ENCODE results near the gene TSPEAR. TPM values are rescaled to one million over a fixed set of nuclear protein-coding genes. Genes with fewer than 3 reads are reported as not detected.
"Not testable (repeated sequence)": the region's sequence is repeated elsewhere in the genome, so short reads cannot be mapped to it uniquely, and the experiment has no call there.

TSPEAR gene
- total and polyA plus RNA-seq, 2 donors (not counting 1 experiment from before 2014, with no cell fraction given): not detected

- no peaks in the 10 kb centered on the region for H3K79me2 ChIP-seq (ENCODE audit: control insufficient read depth, insufficient read depth, low read length)
- no peaks in the 10 kb centered on the region for H4K20me1 ChIP-seq (ENCODE audit: control insufficient read depth, extremely low read depth, insufficient read depth, low read length)
- H3K4me3 ChIP-seq (replicated peaks in 1 of 4; ENCODE audit: control extremely low read depth in 1 of 4, insufficient read depth in 1 of 4, low read depth in 3 of 4, low read length in 4 of 4): no peak overlapping the region
- DNase-seq (ENCODE audit: low read depth in 2 of 2): no peak
- H3K9me3 ChIP-seq (ENCODE audit: control insufficient read depth, insufficient read depth, low read depth, low read length): no peaks in the 10 kb centered on the region
- H3K27me3 ChIP-seq (ENCODE audit: control insufficient read depth, insufficient read depth, low read length): no peaks in the 10 kb centered on the region
- no peak overlapping the region for H2AFZ ChIP-seq (ENCODE audit: low read length)
- no peak overlapping the region for H3K4me2 ChIP-seq (ENCODE audit: extremely low read depth, insufficient read depth, low read length)
- no peaks in the 10 kb centered on the region for H3K4me1 ChIP-seq (ENCODE audit: control insufficient read depth, extremely low read depth, insufficient read depth, low read length)
- no peak overlapping the region for H3K27ac ChIP-seq (ENCODE audit: insufficient read depth, low read length)
- H3K9ac ChIP-seq (ENCODE audit: insufficient read depth, low read length): no peak overlapping the region
- TF ChIP-seq EZH2 (IDR thresholded peaks at IDR 0.05; ENCODE audit: low read length, missing control alignments): no peak
- TF ChIP-seq, protein P1, sequence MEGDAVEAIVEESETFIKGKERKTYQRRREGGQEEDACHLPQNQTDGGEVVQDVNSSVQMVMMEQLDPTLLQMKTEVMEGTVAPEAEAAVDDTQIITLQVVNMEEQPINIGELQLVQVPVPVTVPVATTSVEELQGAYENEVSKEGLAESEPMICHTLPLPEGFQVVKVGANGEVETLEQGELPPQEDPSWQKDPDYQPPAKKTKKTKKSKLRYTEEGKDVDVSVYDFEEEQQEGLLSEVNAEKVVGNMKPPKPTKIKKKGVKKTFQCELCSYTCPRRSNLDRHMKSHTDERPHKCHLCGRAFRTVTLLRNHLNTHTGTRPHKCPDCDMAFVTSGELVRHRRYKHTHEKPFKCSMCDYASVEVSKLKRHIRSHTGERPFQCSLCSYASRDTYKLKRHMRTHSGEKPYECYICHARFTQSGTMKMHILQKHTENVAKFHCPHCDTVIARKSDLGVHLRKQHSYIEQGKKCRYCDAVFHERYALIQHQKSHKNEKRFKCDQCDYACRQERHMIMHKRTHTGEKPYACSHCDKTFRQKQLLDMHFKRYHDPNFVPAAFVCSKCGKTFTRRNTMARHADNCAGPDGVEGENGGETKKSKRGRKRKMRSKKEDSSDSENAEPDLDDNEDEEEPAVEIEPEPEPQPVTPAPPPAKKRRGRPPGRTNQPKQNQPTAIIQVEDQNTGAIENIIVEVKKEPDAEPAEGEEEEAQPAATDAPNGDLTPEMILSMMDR (conservative IDR thresholded peaks at IDR 0.05 in 1 of 2, IDR thresholded peaks at IDR 0.05 in 1 of 2; ENCODE audit: low read depth in 1 of 2, low read length in 2 of 2): no peak
- no peaks in the 10 kb centered on the region for H3K36me3 ChIP-seq (ENCODE audit: control insufficient read depth, insufficient read depth, low read length)
Measured at GRCh38 chr21:44564099-44564498, 147.3 kb downstream of the TSPEAR start.

DNA sequence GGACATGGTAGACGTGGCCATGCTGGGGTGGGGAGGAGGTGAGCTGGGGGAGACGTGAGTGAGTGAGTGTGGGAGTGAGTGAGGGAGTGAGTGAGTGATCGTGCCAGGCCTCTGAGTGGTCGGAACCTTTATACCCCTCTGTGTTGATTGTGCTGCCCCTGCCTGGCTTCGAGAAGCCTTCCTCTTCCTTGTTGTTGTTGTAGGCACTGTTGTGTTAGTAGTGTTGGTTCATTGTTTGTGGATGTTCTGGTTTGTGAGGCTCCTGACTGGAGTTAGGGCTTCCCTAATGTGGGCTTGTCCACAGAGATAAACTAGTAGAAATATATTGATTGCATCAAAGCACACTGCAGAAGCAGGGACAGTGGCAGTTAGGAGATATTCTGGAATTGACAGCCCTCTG lies 152.7 kb downstream of the TSPEAR start, which contains the start of gene KRTAP10-3:
KRTAP10-3 (minus strand) TSS at position 101 of the 400 bp plus-strand sequence; CDS start at position 21, 80 bp downstream.
- Histone ChIP-seq H3K4me1 (ENCODE audit: control insufficient read depth, extremely low read depth, insufficient read depth, low read length) (no peaks in the 10 kb centered on the region), H3K36me3 (ENCODE audit: control insufficient read depth, insufficient read depth, low read length) (no peaks in the 10 kb centered on the region), H4K20me1 (ENCODE audit: control insufficient read depth, extremely low read depth, insufficient read depth, low read length) (no peaks in the 10 kb centered on the region), H3K4me3 (replicated peaks in 1 of 4; ENCODE audit: control extremely low read depth in 1 of 4, insufficient read depth in 1 of 4, low read depth in 3 of 4, low read length in 4 of 4) (no peak within 1 kb of the TSS), H3K27me3 (ENCODE audit: control insufficient read depth, insufficient read depth, low read length) (no peaks in the 10 kb centered on the region), H3K27ac (ENCODE audit: insufficient read depth, low read length) (no peak within 1 kb of the TSS), H3K9ac (ENCODE audit: insufficient read depth, low read length) (no peak within 1 kb of the TSS), H3K79me2 (ENCODE audit: control insufficient read depth, insufficient read depth, low read length) (no peaks in the 10 kb centered on the region), H3K4me2 (ENCODE audit: extremely low read depth, insufficient read depth, low read length) (no peak within 1 kb of the TSS), H3K9me3 (ENCODE audit: control insufficient read depth, insufficient read depth, low read depth, low read length) (no peaks in the 10 kb centered on the region), H2AFZ (ENCODE audit: low read length) (no peak within 1 kb of the TSS)
- no peak for DNase-seq (ENCODE audit: low read depth in 2 of 2)
- TF ChIP-seq EZH2 (IDR thresholded peaks at IDR 0.05; ENCODE audit: low read length, missing control alignments): no peak
- TF ChIP-seq, protein P1 (conservative IDR thresholded peaks at IDR 0.05 in 1 of 2, IDR thresholded peaks at IDR 0.05 in 1 of 2; ENCODE audit: low read depth in 1 of 2, low read length in 2 of 2): no peak

DNA sequence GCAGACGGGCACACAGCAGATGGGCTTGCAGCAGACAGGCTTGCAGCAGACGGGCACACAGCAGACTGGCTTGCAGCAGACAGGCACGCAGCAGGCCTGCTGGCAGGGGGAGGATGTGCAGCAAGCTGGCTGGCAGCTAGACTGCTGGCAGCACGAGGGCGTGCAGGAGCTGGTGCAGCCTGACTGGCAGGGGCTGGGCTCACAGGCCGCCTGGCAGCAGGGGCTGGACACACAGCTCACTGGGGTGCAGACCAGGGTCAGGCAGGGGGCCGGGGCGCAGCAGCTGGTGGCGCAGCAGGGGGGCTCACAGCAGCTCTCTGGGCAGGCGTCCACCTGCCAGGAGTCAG lies 153.1 kb downstream of the TSPEAR start:
- not testable (repeated sequence) for H3K27me3 ChIP-seq (ENCODE audit: control insufficient read depth, insufficient read depth, low read length); H3K36me3 ChIP-seq (ENCODE audit: control insufficient read depth, insufficient read depth, low read length); H2AFZ ChIP-seq (ENCODE audit: low read length); H3K79me2 ChIP-seq (ENCODE audit: control insufficient read depth, insufficient read depth, low read length); H3K27ac ChIP-seq (ENCODE audit: insufficient read depth, low read length); H3K9me3 ChIP-seq (ENCODE audit: control insufficient read depth, insufficient read depth, low read depth, low read length); H3K9ac ChIP-seq (ENCODE audit: insufficient read depth, low read length); H3K4me1 ChIP-seq (ENCODE audit: control insufficient read depth, extremely low read depth, insufficient read depth, low read length); H3K4me2 ChIP-seq (ENCODE audit: extremely low read depth, insufficient read depth, low read length); H4K20me1 ChIP-seq (ENCODE audit: control insufficient read depth, extremely low read depth, insufficient read depth, low read length); DNase-seq (ENCODE audit: low read depth in 2 of 2); H3K4me3 ChIP-seq (replicated peaks in 1 of 4; ENCODE audit: control extremely low read depth in 1 of 4, insufficient read depth in 1 of 4, low read depth in 3 of 4, low read length in 4 of 4)

Measured in fibroblast of lung (primary cell).